ENCODE data around the gene CGB3.
"Not testable (repeated sequence)": the region's sequence is repeated elsewhere in the genome, so short reads cannot be mapped to it uniquely, and the experiment has no call there.

CGB3 gene

DNA sequence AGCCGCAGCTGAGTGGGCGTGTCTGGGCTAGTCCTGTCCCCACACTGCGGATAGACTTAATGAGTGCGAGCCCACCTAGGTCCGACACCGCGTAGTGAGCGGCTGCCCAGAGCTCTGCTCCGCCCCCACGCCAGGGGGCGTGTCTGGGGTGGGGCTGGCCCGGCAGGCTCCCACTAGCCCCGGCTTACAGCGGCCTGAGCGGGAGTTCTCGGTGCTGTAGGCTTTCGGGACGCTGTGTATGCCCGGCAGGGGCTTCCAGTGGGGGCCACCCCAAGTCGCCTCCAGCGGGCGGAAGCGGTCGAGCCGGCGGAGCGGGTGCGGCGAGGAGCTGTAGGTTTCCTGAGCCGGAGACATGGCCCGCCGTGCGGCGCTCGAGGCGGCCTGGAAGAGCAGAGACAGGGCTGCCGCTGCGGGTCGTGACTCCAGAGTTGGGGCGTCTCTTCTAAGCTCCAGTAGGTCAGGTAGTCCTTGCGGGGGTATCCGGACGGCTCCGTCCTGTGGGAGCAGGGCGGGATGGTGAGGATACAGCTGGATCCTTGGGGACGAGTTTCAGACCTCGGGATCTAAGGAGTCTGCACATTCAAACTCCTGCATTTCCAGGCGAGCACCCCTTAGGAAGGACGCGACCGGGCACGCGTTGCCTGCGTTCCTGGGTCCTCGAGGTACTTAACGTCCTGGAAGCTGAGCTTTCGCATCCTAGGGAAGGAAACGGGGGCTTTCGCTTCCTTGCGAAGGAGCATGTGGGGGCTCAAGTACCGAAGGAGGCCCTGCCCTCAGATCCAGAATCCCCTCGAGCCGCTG, 32.2 kb upstream of the CGB3 start:
- TF ChIP-seq FOXP2 (optimal IDR thresholded peaks at IDR 0.05; ENCODE audit: borderline replicate concordance, extremely low read depth, extremely low read length, insufficient read depth) (peak; percentile 24), POLR2AphosphoS5 (IDR thresholded peaks at IDR 0.05; ENCODE audit: low read depth, low read length) (no peak), SIN3A (IDR thresholded peaks at IDR 0.05; ENCODE audit: borderline replicate concordance, insufficient read depth, low read length) (no peak), TAF1 (IDR thresholded peaks at IDR 0.05; ENCODE audit: borderline replicate concordance, insufficient read depth, low read length) (no peak)
- TF ChIP-seq, protein P1, sequence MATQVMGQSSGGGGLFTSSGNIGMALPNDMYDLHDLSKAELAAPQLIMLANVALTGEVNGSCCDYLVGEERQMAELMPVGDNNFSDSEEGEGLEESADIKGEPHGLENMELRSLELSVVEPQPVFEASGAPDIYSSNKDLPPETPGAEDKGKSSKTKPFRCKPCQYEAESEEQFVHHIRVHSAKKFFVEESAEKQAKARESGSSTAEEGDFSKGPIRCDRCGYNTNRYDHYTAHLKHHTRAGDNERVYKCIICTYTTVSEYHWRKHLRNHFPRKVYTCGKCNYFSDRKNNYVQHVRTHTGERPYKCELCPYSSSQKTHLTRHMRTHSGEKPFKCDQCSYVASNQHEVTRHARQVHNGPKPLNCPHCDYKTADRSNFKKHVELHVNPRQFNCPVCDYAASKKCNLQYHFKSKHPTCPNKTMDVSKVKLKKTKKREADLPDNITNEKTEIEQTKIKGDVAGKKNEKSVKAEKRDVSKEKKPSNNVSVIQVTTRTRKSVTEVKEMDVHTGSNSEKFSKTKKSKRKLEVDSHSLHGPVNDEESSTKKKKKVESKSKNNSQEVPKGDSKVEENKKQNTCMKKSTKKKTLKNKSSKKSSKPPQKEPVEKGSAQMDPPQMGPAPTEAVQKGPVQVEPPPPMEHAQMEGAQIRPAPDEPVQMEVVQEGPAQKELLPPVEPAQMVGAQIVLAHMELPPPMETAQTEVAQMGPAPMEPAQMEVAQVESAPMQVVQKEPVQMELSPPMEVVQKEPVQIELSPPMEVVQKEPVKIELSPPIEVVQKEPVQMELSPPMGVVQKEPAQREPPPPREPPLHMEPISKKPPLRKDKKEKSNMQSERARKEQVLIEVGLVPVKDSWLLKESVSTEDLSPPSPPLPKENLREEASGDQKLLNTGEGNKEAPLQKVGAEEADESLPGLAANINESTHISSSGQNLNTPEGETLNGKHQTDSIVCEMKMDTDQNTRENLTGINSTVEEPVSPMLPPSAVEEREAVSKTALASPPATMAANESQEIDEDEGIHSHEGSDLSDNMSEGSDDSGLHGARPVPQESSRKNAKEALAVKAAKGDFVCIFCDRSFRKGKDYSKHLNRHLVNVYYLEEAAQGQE (IDR thresholded peaks at IDR 0.05; ENCODE audit: insufficient read depth in 1 of 2, low read depth in 2 of 2, low read length in 2 of 2) = no peak

DNA sequence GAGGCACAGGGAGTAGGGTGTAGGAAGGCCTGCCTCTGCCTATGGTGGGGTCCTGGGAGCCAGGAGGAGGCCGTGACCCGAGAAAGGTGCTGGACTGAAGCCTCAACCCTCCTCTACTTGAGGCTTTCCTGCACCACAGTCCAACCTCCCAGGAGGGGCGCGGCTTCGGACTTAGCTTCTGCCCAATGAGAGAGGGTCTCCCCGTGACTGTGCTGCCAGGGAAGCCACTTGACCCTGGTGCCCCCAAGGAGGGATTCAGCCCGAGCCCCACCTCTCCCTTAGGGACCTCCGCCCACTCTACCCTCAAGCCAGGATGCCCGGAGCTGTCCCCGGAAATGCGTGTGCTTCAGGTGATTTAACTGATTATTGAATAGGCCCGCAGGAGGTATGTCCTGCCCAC, 24.9 kb upstream of the CGB3 start, which contains the start of gene CGB8:
Gene CGB8 (minus strand): TSS at position 101 of the 400 bp plus-strand sequence. CDS start 372 bp downstream, outside the sequence.
- TF ChIP-seq, protein P1 (IDR thresholded peaks at IDR 0.05; ENCODE audit: insufficient read depth in 1 of 2, low read depth in 2 of 2, low read length in 2 of 2) = not testable (repeated sequence)
- TF ChIP-seq TAF1, SIN3A (IDR thresholded peaks at IDR 0.05; ENCODE audit: borderline replicate concordance, insufficient read depth, low read length): not testable (repeated sequence)

DNA sequence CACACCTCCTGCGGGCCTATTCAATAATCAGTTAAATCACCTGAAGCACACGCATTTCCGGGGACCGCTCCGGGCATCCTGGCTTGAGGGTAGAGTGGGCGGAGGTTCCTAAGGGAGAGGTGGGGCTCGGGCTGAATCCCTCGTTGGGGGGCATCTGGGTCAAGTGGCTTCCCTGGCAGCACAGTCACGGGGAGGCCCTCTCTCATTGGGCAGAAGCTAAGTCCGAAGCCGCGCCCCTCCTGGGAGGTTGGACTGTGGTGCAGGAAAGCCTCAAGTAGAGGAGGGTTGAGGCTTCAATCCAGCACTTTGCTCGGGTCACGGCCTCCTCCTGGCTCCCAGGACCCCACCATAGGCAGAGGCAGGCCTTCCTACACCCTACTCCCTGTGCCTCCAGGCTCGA, 19.4 kb upstream of the CGB3 start, which contains the start of gene CGB5:
Gene CGB5 (plus strand): TSS at position 301 of the 400 bp plus-strand sequence. CDS start 362 bp downstream, outside the sequence.
- TF ChIP-seq TAF1 (IDR thresholded peaks at IDR 0.05; ENCODE audit: borderline replicate concordance, insufficient read depth, low read length); FOXP2 (optimal IDR thresholded peaks at IDR 0.05; ENCODE audit: borderline replicate concordance, extremely low read depth, extremely low read length, insufficient read depth): not testable (repeated sequence)
- TF ChIP-seq, protein P1 (IDR thresholded peaks at IDR 0.05; ENCODE audit: insufficient read depth in 1 of 2, low read depth in 2 of 2, low read length in 2 of 2) = not testable (repeated sequence)

DNA sequence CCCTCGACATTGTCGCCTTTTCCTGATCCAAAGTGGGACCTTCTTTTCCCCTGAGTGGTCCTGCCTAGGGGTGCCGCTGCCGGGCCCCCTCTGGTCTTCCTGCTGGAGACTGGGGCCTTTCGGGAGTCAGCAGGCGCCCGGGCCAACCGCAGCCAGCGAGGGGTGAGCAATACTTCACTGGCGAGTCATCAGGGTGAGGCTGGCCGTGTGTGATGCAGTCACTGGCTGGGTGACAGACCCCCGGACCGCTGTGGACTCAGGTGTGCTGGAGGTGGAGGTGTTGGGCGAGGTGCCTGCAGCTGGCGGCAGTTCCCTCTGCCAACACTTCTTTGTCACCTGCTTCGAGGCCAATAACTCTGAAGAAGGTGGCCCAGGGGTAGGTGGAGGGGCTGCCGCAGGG, 18.0 kb upstream of the CGB3 start:
- TF ChIP-seq POLR2AphosphoS5 (IDR thresholded peaks at IDR 0.05; ENCODE audit: low read depth, low read length) (no peak), TAF1 (IDR thresholded peaks at IDR 0.05; ENCODE audit: borderline replicate concordance, insufficient read depth, low read length) (no peak), FOXP2 (optimal IDR thresholded peaks at IDR 0.05; ENCODE audit: borderline replicate concordance, extremely low read depth, extremely low read length, insufficient read depth) (no peak), SIN3A (IDR thresholded peaks at IDR 0.05; ENCODE audit: borderline replicate concordance, insufficient read depth, low read length) (no peak)
- TF ChIP-seq, protein P1 (IDR thresholded peaks at IDR 0.05; ENCODE audit: insufficient read depth in 1 of 2, low read depth in 2 of 2, low read length in 2 of 2) = no peak

Data from PFSK-1 (cell line).